Small intestine (tissue), 7 donors: ENCODE results near the gene DNAH5. TPM values are rescaled to one million over a fixed set of nuclear protein-coding genes. Genes with fewer than 3 reads are reported as not detected.
"Not testable (repeated sequence)": the region's sequence is repeated elsewhere in the genome, so short reads cannot be mapped to it uniquely, and the experiment has no call there.

ENCODE experiments used
- DNase-seq, 2 donors: peaks; one replicate each; pipeline versions ENCODE4 v3.0.0 to v3.0.0-alpha.2; 2013
- FAIRE-seq: peaks from 2 replicates; lab custom pipeline; 2012; peaks lifted over from hg19 to GRCh38; lab: Jason Lieb, UNC
- H3K27ac ChIP-seq, 3 donors: one replicate each; pipeline ENCODE4 v1.5.1; 2013; ENCODE audit warnings: low read length in 2 of 3, mild to moderate bottlenecking in 2 of 3, control low read depth in 1 of 3, inconsistent platforms in 1 of 3, low read depth in 1 of 3, moderate library complexity in 1 of 3
- H3K27me3 ChIP-seq, 3 donors: one replicate each; pipeline ENCODE4 v1.6.1; 2013; ENCODE audit warnings: low read length in 3 of 3, inconsistent platforms in 1 of 3; ENCODE audit not compliant: control insufficient read depth in 3 of 3, insufficient read depth in 3 of 3
- H3K36me3 ChIP-seq, 3 donors: one replicate each; pipeline ENCODE4 v1.6.1; 2013; ENCODE audit warnings: low read length in 3 of 3, inconsistent platforms in 1 of 3, low read depth in 1 of 3, mild to moderate bottlenecking in 1 of 3, moderate library complexity in 1 of 3; ENCODE audit not compliant: control insufficient read depth in 3 of 3, insufficient read depth in 2 of 3
- H3K4me1 ChIP-seq, 3 donors: one replicate each; pipeline ENCODE4 v1.6.1; 2013; ENCODE audit warnings: low read length in 2 of 3, inconsistent platforms in 1 of 3, low read depth in 1 of 3, mild to moderate bottlenecking in 1 of 3, moderate library complexity in 1 of 3; ENCODE audit not compliant: control insufficient read depth in 3 of 3, insufficient read depth in 2 of 3
- H3K4me3 ChIP-seq, 3 donors: one replicate each; pipeline ENCODE4 v1.5.1; 2013; ENCODE audit warnings: low read length in 3 of 3, control low read depth in 1 of 3, inconsistent platforms in 1 of 3, low read depth in 1 of 3, mild to moderate bottlenecking in 1 of 3, moderate library complexity in 1 of 3
- H3K9me3 ChIP-seq, 2 donors: one replicate each; pipeline ENCODE4 v1.6.1; 2013; ENCODE audit warnings: low read depth in 1 of 2, low read length in 1 of 2; ENCODE audit not compliant: control insufficient read depth in 2 of 2, insufficient read depth in 1 of 2
- WGBS, 3 donors: extraction: QIAGEN DNeasy Blood & Tissue Kit; methylation state at CpG; one replicate each; pipeline ENCODE4 v1.1.7; 2013; 5-methylcytosine and 5-hydroxymethylcytosine counted together
- polyA plus RNA-seq, 4 donors: library from polyadenylated mRNA; stranded (reverse) in 3 of 4; unstranded in 1 of 4; fragments of 200-250 nt in 3 of 4; fragments of 120-200 nt in 1 of 4; gene quantifications; one replicate each; pipeline versions ENCODE4 v1.2.1 to v1.2.3, GENCODE V29; 2013
- donor health status: healthy with polysubstance abuse.
- donor health status: control.
- donor health status: control.
- donor health status: Bipolar disorder and iron deficiency.
- donor health status: healthy.

DNAH5 gene
- polyA plus RNA-seq, 4 donors = 0.01 to 0.44 TPM; not detected in 2

DNA sequence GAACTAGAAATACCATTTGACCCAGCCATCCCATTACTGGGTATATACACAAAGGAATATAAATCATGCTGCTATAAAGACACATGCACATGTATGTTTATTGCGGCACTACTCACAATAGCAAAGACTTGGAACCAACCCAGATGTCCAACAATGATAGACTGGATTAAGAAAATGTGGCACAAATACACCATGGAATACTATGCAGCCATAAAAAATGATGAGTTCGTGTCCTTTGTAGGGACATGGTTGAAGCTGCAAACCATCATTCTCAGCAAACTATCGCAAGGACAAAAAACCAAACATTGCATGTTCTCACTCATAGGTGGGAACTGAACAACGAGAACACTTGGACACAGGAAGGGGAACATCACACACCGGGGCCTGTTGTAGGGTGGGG lies 40.4 kb upstream of the DNAH5 start:
- H3K27me3 ChIP-seq = peaks cover 0 to 15% (median 4%) of the 10 kb centered on the region in 3 donors
- not testable (repeated sequence) for H3K27ac ChIP-seq, H3K4me3 ChIP-seq, FAIRE-seq, DNase-seq, H3K4me1 ChIP-seq, H3K9me3 ChIP-seq, H3K36me3 ChIP-seq
- WGBS, 3 donors = 80 to 91% (median 90%) methylated on average over 5 of the region's 5 CpGs

GRCh38 chr5:13976867-13977830 lies 32.7 kb upstream of the DNAH5 start:
- FAIRE-seq (no peak), DNase-seq (peak; percentile 11 to 12)
- WGBS, 3 donors = 69 to 70% (median 69%) methylated on average over 11 of the region's 11 CpGs
- Histone ChIP-seq H3K4me3 (no peak overlapping the region), H3K4me1 (no peaks in the 10 kb centered on the region), H3K27me3 (peaks cover 0 to 12% (median 0%) of the 10 kb centered on the region in 3 donors), H3K36me3 (no peaks in the 10 kb centered on the region), H3K27ac (no peak overlapping the region), H3K9me3 (no peaks in the 10 kb centered on the region)

GRCh38 chr5:13976223-13976622 lies 31.7 kb upstream of the DNAH5 start:
- Histone ChIP-seq H3K9me3 (no peaks in the 10 kb centered on the region), H3K4me1 (no peaks in the 10 kb centered on the region), H3K36me3 (no peaks in the 10 kb centered on the region), H3K27me3 (peaks cover 0 to 9% (median 0%) of the 10 kb centered on the region in 3 donors), H3K4me3 (no peak overlapping the region), H3K27ac (no peak overlapping the region)
- FAIRE-seq = no peak
- 51 to 52% (median 51%) methylated on average over 2 of the region's 2 CpGs for WGBS, 3 donors
- DNase-seq = no peak

DNA sequence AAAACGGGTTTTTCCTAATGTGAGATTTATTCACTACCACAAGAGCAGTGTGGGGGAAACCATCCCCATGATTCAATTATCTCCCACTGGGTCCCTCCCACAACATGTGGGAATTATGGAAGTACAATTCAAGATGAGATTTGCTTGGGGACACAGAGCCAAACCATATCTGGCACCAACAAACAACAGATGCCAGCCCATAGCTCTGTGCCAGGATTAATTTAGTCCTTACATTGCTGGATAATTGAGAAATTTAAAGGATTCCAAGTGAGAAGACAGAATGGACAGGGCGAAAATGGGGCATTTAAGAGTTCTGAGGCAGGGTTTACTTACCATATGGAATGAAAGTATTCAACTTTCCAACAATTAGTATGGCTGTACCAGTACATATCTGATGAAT lies 30.8 kb upstream of the DNAH5 start:
- H3K36me3 ChIP-seq = no peaks in the 10 kb centered on the region
- WGBS, 3 donors = 61 to 77% (median 74%) methylated on average over 2 of the region's 2 CpGs
- no peaks in the 10 kb centered on the region for H3K9me3 ChIP-seq
- no peak for DNase-seq
- H3K4me1 ChIP-seq = no peaks in the 10 kb centered on the region
- H3K27ac ChIP-seq = no peak overlapping the region
- no peak for FAIRE-seq
- H3K4me3 ChIP-seq = no peak overlapping the region
- H3K27me3 ChIP-seq = peaks cover 0 to 1% (median 0%) of the 10 kb centered on the region in 3 donors

DNA sequence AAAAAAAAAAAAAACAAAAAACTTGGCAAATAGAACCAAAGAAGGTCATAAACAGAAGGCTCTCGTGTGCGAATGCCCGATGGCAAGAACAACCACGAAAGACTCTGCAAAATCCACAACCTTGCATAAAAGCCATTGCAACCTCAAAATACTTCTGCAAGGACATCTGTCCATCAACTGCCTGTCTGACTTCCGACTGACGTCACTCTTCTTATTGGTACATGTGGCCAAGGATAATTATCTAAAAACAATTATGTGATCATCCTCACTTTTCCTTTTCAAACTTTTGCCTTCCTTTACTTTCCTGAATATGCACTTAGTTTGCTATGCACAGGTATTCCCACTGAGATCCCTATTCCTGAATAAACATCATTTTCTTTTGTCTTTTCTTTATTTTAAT lies 29.2 kb upstream of the DNAH5 start:
- Histone ChIP-seq H3K9me3 (no peaks in the 10 kb centered on the region), H3K27ac (no peak overlapping the region), H3K4me3 (no peak overlapping the region), H3K27me3 (no peaks in the 10 kb centered on the region), H3K4me1 (no peaks in the 10 kb centered on the region), H3K36me3 (no peaks in the 10 kb centered on the region)
- 75 to 86% (median 81%) methylated on average over 6 of the region's 6 CpGs for WGBS, 3 donors
- no peak for FAIRE-seq
- no peak for DNase-seq

GRCh38 chr5:13972029-13972428 lies 27.5 kb upstream of the DNAH5 start:
- no peak overlapping the region for H3K4me3 ChIP-seq
- DNase-seq = no peak
- H3K27ac ChIP-seq = no peak overlapping the region
- H3K36me3 ChIP-seq = no peaks in the 10 kb centered on the region
- no peak for FAIRE-seq
- WGBS, 3 donors = 67 to 76% (median 67%) methylated on average over 7 of the region's 7 CpGs
- H3K9me3 ChIP-seq = no peaks in the 10 kb centered on the region
- H3K4me1 ChIP-seq = no peaks in the 10 kb centered on the region
- H3K27me3 ChIP-seq = no peaks in the 10 kb centered on the region

DNA sequence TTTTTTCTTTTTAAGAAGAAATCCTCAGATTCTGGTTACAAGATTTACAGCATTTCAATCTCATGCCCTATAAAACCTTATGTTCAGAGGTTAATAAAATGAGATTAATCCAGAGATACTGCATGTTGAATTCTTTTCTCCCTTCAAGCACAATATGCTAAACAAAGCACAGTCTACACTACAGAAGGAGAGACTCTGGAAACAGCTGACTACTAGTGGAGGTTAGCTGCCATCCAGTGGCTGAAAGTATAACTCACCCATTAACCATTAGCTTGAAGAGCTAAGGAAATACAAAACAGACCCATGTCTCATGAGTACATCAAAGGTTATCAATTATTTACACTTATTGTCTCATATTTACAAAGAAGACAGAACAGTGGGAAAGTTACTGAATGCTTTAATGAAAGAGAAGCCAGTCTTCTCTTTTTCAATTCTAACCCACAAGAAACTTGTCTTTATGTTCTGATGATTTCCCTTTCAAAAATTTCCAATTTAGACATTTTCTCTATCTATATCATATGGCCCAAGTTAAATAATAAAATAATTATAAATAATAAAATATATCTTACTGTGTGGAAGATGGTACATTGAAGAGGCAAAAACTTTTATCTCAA lies 12.7 kb upstream of the DNAH5 start:
- no peaks in the 10 kb centered on the region for H3K4me1 ChIP-seq
- no peaks in the 10 kb centered on the region for H3K9me3 ChIP-seq
- H3K4me3 ChIP-seq = no peak overlapping the region
- H3K27me3 ChIP-seq = no peaks in the 10 kb centered on the region
- FAIRE-seq (no peak), DNase-seq (peak; percentile 39 to 46)
- no peaks in the 10 kb centered on the region for H3K36me3 ChIP-seq
- H3K27ac ChIP-seq = no peak overlapping the region

- Histone ChIP-seq H3K27ac (no peak overlapping the region), H3K27me3 (no peaks in the 10 kb centered on the region), H3K9me3 (no peaks in the 10 kb centered on the region), H3K36me3 (no peaks in the 10 kb centered on the region), H3K4me1 (no peaks in the 10 kb centered on the region), H3K4me3 (no peak overlapping the region)
- WGBS, 3 donors = 20 to 71% (median 38%) methylated on average over 3 of the region's 3 CpGs
- FAIRE-seq = no peak
- DNase-seq = no peak
Observed at GRCh38 chr5:13956471-13956870, 12.0 kb upstream of the DNAH5 start.
